GM04503 (cell line): ENCODE measurements around the gene ADAM11.
A peak's percentile ranks its signal among the peaks of the same experiment; 100 is the strongest.
"Not testable (repeated sequence)": the region's sequence is repeated elsewhere in the genome, so short reads cannot be mapped to it uniquely, and the experiment has no call there.

Source experiments
- DNase-seq: peaks from one replicate; pipeline ENCODE4 v3.0.0-alpha.2; 2012; ENCODE audit warnings: low read depth

ADAM11 gene, protein sequence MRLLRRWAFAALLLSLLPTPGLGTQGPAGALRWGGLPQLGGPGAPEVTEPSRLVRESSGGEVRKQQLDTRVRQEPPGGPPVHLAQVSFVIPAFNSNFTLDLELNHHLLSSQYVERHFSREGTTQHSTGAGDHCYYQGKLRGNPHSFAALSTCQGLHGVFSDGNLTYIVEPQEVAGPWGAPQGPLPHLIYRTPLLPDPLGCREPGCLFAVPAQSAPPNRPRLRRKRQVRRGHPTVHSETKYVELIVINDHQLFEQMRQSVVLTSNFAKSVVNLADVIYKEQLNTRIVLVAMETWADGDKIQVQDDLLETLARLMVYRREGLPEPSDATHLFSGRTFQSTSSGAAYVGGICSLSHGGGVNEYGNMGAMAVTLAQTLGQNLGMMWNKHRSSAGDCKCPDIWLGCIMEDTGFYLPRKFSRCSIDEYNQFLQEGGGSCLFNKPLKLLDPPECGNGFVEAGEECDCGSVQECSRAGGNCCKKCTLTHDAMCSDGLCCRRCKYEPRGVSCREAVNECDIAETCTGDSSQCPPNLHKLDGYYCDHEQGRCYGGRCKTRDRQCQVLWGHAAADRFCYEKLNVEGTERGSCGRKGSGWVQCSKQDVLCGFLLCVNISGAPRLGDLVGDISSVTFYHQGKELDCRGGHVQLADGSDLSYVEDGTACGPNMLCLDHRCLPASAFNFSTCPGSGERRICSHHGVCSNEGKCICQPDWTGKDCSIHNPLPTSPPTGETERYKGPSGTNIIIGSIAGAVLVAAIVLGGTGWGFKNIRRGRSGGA

DNA sequence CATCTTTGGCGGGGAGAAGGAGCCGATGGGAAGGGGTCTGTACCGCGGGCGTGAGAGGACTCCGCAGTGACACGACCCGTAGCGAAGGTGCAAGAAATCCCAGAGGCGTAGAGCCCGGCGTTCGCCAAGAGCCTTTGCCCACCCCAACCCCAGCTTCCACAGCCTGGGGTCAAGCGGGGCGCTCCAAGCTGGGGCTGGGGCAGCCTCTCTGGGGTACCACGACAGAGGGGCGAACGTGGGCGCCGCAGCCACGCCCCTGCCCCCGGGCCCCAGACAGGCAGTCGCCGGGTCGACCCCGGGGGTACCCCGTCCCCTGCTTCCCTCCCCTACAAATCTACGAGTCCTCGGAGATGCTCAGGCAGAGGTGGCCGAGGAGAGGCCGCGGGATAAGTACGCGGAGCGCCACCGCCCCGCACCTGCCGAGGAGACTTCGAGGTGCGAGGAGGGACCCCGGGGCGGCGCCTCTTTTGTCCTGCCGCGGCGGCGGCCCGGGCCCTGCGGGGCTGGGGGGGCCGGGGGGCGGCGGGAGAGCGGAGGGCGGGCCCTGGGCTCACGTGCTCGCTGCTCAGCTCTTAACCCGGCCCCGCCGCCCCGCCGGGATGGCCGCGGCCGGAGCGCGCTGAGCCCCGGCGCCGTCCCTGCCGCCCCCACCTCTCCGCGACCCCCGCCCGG is at the start of gene ADAM11:
ADAM11 (plus strand) TSS at position 575 of the 672 bp plus-strand sequence. CDS start 212 bp downstream, outside the sequence.
- DNase-seq = no peak

DNA sequence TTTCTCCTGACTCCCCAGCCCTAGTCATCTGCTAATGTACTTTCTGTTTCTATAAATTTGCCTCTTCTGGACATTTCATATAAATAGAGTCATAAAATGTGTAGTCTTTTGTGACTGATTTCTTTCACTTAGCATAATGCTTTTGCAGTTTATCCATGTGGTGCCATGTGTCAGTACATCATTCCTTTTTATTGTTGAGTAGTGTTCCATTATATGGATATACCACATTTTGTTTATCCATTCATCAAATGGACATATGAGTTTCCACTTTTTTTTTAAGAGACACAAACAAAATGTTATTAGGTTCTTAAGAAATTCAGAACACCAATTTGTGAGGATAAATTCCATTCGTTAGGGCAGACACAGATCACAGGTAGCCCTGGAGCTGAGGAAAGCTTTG is 39.3 kb upstream of the ADAM11 start:
- DNase-seq = no peak

DNA sequence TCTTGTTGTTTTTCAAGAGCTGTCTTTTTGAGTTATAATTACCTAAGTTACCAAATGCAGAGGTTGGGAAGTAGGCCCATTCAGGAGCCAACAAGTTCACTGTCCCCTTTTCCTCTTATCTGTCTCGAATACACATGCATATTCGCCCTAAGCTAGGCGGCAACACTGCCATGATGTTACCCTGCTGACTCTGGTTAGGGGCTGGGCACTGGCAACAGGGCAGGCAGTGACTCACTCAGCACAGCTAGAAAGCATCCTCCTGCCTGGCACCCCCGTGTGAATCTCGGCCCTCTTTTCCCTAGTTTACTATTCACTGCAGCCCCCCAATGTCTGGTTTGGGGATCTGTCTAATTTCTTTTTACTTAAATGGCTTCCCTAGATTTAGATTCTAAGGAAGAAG is 36.5 kb upstream of the ADAM11 start:
- DNase-seq = no peak

DNA sequence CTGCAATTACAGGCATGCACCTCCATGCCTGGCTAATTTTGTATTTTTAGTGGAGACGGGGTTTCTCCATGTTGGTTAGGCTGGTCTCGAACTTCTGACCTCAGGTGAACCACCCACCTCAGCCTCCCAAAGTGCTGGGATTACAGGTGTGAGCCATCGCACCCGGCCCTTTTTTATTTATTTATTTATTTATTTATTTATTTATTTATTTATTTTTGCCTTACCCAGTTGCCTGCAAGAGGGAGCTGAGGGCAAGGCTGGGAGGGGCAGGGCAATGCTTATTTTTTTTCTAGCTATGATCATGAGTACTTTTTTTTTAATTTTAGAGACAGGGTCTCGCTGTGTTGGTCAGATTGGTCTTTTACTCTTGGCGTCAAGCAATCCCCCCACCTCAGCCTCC is 32.7 kb upstream of the ADAM11 start:
- DNase-seq = not testable (repeated sequence)

DNA sequence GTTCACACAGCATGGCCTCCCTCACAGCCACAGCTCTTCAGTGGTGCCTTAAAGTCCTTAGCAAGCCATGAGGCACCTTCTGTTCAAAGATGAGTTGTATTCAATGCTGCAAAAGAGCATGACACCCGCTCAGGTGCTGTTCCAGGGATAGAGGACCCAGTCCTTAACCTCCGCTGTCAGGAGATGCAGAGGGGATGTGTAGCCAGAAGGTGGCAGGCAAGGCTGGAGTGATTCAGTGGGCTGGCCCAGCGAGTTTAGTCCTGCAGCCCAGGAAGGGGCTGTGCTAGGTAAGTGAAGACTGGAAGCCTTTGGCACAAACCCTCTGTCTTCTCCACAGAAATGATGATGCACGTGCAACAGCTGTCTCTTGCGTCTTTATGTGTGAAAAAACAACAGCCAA is 25.0 kb upstream of the ADAM11 start:
- no peak for DNase-seq

DNA sequence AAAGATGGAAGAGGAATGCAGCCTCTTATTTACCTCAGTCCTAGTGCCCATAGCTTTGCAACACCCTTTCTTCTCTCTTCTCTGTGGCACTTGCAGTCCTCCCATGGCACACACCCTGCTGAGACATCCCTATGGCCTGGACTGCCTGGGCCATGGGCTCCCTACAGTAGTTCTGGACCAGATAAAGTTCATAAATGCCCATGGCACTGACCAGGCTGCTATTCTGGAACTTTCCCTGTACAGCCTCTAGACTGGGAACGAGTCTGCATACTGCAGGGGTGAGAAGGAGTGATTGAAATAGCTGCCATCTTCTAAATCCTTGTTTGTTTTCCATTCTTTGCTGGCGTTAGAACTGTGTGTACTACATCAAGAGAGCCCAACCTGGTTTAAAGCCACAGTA is 24.5 kb upstream of the ADAM11 start:
- DNase-seq = no peak

DNA sequence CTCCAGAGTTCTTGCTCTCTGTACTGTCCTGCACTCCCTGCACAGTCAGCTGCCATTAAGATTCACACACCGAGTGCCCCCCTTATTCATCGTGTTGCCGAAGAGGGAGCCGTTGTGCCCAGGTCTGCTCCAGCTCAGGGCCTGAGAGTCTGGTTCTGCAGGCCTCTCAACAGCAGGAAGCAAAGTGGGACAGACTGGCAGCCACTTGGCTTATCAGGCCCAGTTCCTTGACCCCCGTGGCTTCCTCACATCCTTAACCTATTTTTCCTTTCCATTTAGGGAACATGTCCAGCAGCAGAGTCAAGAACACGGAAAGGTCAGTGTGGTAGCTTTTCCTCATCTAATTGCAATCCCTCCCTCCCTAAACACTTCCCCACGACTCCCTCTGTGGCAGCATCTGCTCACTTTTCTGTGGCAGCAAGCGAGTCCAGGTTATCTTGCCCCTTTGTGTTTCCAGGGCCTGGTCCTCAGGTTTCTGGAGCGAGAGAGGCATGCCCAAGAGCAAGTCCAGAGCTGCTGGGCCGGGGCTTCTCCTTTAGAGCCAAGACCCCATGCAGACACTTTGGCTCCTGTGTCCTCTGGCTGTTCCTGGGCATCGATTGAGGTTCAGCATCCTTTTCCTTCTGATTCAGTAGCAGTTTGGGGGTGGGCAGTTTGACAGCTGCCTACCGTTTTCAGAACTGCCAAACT is 22.1 kb upstream of the ADAM11 start:
- no peak for DNase-seq

DNA sequence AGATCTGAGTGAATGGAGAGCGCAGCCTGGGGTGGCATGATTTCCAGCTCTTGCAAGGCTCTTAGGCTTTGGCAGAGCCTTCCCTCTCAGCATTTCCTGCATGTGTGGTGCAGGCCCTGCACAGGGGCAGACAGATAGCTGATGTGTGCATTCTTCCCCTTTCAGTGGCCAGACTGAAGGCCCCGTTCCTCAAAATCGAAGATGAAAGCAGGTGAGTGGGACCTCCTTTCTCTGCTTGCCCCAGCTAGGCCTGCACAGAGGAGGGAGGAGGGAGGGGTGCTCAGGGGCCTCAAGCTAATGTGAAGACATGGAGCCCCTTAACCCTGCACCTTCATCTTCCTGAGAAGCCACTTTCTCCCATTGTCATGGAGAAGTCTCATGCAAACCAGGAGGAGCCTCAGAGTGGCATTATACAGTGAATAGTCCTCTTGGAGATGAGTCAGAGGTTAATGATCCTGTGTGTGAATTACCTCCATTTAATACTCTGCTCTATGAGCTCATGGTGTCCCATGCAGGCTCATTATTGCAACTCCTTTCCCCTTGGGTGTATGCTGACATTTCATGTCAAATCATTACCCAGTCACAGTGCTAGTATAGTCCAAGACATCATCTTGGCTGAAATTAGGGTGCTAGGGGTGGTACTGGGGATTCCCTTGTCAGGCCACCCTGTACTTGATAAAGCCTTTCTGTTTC is 20.4 kb upstream of the ADAM11 start:
- DNase-seq = peak; percentile 22

DNA sequence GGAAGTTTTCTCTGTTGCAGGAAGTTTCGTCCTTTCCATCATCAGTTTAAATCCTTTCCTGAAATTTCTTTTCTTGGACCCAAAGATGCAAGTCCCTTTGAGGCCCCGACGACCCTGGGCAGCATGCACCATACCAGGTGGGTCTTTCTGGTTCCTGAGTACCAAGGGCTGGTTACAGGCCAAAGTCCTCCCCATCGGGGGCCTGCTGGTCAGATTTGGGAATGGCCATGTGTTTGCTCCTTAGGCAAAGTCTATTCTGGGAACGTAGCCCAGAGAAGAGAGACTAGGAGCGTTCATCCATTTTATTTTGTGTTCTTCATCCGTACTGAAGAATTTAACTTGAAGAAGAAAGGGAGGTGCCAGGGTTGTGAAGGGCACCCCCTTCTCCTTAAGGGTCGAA is 17.5 kb upstream of the ADAM11 start:
- DNase-seq = no peak

DNA sequence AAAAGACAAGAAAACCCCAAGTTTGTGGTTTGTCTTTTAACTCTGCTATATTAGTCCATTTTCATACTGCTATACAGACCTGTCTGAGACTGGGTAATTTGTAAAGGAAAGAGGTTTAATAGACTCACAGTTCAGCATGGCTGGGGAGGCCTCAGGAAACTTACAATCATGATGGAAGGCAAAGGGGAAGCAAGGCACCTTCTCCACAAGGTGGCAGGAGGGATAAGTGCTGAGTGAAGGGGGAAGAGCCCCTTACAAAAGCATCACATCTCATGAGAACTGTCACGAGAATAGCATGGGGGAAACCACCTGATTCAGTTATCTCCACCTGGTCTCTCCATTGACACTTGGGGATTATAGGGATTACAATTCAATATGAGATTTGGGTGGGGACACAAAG is 13.5 kb upstream of the ADAM11 start:
- DNase-seq = no peak

DNA sequence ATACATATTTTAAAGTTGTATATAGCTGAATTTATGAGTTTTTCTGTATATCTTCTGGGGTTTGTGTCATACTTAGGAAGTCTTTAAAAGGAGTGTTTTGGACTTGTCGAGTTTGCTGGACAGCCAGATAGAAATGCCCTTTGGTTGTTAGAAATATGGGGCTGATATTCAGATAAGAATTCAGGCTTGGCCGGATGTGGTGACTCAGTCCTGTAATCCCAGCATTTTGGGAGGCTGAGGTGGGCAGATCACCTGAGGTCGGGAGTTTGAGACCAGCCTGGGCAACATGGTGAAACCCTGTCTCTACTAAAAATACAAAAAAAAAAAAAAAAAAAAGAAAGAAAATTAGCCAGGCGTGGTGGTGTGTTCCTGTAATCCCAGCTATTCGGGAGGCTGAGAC is 13.1 kb upstream of the ADAM11 start:
- DNase-seq = not testable (repeated sequence)

DNA sequence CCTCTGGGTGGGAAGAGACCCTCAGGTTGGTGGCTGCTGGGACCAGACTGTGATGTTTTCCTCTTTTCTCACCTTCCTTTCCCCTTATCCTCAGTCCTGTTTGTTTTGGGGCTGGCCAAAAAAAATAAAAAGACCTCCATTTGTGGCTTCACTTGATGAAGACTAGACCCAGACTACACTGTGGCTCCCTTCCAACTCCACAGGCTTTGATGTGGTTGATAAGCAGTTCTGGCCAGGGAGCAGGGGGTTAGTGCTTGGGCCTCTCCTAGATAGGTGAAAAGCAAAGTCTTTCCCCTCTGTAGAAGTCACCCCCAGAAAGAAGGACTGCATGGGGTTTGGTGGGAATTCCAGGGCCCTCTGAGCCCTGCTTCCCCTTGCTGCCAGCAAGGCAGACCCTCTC is 11.2 kb upstream of the ADAM11 start:
- no peak for DNase-seq

DNA sequence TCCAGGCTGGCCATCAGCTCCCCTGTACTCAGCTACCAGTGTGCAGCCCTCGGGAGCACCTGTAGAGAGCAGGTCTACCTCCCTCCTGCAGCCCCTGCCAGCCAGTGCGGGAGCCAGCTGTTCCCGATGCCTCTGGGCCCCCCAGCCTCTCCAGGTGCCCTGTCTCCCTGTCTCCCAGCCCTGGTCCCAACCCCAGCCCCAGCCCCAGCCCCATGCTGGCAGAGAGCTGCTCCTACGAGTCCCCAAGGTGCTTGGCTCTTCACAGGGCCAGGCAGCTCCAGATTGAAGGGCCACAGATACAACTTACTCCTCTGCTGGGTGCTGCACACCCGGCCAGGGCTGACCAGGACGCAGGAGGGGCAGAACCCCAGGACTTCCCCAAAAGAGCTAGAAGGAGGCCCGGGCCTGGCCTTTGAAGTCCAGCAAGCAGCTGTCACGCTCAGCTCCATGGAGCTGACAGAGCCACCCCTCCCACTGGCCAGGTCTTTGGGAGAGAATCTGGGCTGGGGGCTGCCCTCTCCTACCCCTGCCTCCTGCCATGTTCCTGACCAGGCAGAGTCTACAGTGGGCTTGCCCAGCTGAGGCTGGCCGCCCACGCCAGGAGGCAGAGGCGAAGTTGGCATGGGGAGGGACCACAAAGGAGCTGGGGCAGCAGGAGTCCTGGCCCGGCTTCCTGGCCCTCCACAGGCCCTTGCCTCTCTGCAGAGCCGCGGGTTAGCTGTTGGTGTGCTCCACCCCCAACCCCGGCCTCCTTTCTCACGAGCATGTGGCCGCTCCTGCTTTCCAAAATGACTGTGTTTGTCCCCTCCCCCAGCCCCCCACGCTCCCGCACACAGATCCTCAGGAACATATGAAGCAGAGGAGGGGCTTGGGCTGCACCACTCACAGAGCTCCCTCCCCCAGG is 9.5 kb upstream of the ADAM11 start:
- no peak for DNase-seq

DNA sequence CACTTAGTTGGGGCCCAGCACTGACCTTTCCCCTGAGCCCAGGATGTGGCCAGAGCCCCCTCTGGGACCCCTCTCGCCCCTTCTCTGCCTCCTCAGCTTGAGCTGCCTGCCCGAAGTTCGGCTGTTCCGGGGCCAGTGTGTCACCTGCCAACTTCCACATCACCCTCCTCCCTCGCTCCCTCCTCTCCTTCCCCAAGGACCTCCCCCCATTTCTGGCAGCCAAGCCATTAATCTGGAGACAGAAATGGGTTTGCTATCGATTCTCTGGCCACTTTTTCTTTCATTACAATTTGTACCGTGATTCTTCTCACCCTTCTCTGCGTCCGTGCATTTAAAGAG is 8.8 kb upstream of the ADAM11 start:
- DNase-seq = no peak

DNA sequence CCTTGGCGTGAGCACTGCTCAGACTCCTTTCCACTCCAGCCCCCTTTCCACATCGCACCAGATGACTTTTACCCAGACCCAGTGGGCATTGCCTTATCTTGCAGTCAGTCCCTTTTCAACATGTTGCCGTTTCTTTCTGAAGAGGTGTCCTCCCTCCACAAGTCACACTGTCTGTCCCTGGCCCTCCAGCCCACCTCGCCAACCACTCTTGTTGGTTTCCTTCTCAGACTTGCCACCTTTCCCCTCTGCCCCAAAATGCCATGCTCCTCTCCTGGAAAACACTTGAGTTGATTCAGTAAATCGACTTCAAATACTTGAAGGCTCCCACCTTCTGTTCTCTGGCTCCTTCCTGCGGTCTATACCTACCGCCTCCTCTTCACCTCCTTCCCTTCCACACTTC is 7.5 kb upstream of the ADAM11 start:
- DNase-seq = no peak

DNA sequence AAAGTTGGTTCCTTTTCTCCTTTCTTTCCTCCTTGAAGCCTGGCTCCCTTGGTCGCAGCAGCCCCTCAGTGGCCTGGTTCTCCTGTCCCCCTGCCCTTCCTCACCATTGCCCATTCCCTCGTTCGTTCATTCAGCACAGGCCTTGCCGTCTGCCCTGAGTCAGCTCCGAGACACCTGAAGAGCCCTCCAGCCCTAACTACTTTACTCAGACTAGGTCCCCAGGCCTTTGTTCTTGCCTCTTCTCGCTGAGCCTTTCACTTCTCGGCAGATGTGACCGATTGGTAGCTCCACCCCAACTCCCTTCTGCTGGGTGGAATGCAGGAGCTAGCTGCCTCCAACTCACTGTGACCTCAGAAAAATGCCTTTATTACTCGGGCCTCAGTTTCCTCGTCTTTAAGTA is 7.0 kb upstream of the ADAM11 start:
- DNase-seq = no peak

DNA sequence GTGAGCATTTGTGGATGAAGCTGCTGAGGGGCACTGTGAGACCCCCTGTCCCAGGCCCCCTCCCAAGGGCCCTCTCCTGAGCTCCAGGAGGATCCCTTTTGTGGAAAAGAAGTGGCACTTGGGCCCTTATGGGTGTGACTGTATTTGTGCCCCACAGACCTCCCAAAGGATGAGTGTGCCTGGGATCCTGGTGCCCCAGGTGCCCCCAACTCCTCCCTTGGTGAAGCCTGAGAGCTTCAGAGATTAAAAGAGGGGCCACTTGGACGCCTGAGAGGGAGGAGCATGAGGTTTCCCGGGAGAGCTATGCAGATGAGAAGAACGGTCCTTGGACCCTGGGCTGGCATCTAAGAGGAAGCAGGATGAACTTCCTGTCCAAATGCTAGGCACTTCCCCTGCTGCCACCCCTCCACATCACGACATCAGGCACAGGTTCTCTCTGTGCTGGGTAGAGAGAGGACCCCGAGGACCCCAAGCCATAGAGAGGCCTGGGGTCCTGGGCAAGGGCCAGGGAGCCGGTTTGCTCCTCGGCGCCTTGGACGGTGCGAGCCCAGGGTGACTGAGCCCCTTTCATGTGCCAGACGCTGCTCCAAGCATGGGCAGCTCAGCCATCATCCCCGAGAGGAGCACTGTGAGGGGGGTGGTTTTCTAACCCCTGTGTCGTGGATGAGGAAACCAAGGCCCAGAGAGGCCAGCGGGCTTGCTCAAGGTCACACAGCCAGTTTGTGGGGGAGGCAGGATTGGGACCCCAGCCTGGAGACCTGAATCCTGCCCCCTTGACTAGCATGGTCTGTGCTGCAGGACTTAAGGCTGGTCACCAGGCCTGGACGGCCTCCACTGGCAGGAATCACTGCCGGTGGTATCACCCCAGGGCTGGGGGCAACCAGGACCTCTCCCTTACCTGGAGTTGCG is 5.6 kb upstream of the ADAM11 start:
- no peak for DNase-seq

DNA sequence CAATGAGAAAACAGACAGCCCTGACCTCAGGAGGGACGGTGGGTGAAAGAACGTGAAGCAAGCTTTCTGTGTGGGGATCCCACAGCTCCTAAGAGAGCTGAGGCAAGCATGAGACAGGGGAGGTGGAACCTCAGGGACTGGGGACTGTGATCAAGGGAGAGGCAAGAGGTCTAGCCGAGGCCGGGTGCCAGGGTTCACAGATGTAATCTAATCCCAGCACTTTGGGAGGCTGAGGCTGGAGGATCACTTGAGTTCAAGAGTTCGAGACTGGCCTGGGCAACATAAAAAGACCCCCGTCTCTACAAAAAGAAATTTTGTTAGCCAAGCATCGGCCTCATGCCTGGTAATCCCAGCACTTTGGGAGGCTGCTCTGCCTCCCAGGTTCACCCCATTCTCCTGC is 4.5 kb upstream of the ADAM11 start:
- DNase-seq = no peak

DNA sequence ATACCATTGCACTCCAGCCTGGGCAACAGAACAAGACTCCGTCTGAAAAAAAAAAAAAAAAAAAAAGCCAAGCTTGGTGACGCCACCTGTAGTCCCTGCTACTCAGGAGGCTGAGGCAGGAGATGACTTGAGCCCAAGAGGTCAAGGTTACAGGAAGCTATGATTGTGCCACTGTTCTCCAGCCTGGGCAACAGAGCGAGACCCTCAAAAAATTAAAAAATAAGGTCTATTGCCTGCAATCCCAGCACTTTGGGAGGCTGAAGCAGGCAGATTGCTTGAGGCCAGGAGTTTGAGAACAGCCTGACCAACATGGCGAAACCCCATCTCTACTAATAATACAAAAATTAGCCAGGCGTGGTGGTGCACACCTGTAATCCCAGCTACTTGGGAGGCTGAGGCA is 3.6 kb upstream of the ADAM11 start:
- DNase-seq = not testable (repeated sequence)
